K562 (cell line): ENCODE data around the gene CPLANE2. TPM values are rescaled to one million over a fixed set of nuclear protein-coding genes. Genes with fewer than 3 reads are reported as not detected.

Experiments used
- ATAC-seq: fragments of 200-7000 bp; cut with Tn5 transposase; 3 replicates; pipeline ENCODE4 v1.9.1; 2020; ENCODE audit warnings: moderate library complexity
- BruUV-seq: library from RNA; stranded (reverse); fragments of 400-500 nt; replicated peaks from 2 replicates; lab custom pipeline; 2021; lab: Mats Ljungman, UMichigan
- CTCF ChIA-PET: fragments of 300-600 bp; formaldehyde crosslinking; extraction: SDS; loops from one replicate; lab custom pipeline; 2021; ENCODE audit warnings: low intra/inter-chr PET ratio; lab: Yijun Ruan, JAX
- POLR2A ChIA-PET: fragments of 300-600, 350-650 bp; sonication (Branson Sonifier 250); formaldehyde crosslinking; extraction: SDS; loops from one replicate; lab custom pipeline; 2021; ENCODE audit warnings: antibody characterized with exemption, inconsistent platforms; lab: Yijun Ruan, JAX
- DNase-seq, 4 experiments: peaks; one replicate each; pipeline versions ENCODE4 v3.0.0 to v3.0.0-alpha.2; 2011 to 2018; ENCODE audit warnings: low spot score in 3 of 4, mixed read lengths in 3 of 4; ENCODE audit errors: extremely low read depth in 1 of 4
- FAIRE-seq: peaks from 2 replicates; lab custom pipeline; 2011; peaks lifted over from hg19 to GRCh38; lab: Jason Lieb, UNC
- H2AFZ ChIP-seq: 2 replicates; pipeline ENCODE4 v1.6.0; 2011; ENCODE audit warnings: low read depth, low read length, control low read depth, inconsistent platforms
- H3K27ac ChIP-seq: fragments of 200-600 bp; 3 replicates; pipeline ENCODE4 v1.8.0; 2011; ENCODE audit warnings: low read depth, mild to moderate bottlenecking, control low read depth, inconsistent platforms, low read length, moderate library complexity, mixed read lengths; ENCODE audit errors: extremely low read depth
- H3K27me3 ChIP-seq, 2 experiments: fragments of 300-600 bp in 1 of 2; 2 replicates in 1 of 2; 3 replicates in 1 of 2; pipeline versions ENCODE4 v1.6.0 to v1.8.0; 2011; ENCODE audit warnings: inconsistent platforms in 2 of 2, low read length in 2 of 2, mild to moderate bottlenecking in 1 of 2, mixed read lengths in 1 of 2, moderate library complexity in 1 of 2; ENCODE audit not compliant: control insufficient read depth in 2 of 2, insufficient read depth in 2 of 2
- H3K36me3 ChIP-seq: fragments of 300-600 bp; 3 replicates; pipeline ENCODE4 v1.8.0; 2011; ENCODE audit warnings: mild to moderate bottlenecking, low read length, inconsistent platforms; ENCODE audit not compliant: control insufficient read depth, insufficient read depth
- H3K4me1 ChIP-seq, 2 experiments: fragments of 200-600 bp in 1 of 2; replicated peaks in 1 of 2; 2 replicates in 1 of 2; 3 replicates in 1 of 2; pipeline versions ENCODE4 v1.5.1 to v1.8.0; 2011; ENCODE audit warnings: inconsistent platforms in 2 of 2, low read length in 2 of 2, mild to moderate bottlenecking in 1 of 2, mixed read lengths in 1 of 2, moderate library complexity in 1 of 2; ENCODE audit not compliant: control insufficient read depth in 2 of 2, insufficient read depth in 2 of 2
- H3K4me2 ChIP-seq: 2 replicates; pipeline ENCODE4 v1.6.1; 2011; ENCODE audit warnings: low read length, control low read depth, inconsistent platforms, mixed read lengths; ENCODE audit not compliant: insufficient read depth
- H3K4me3 ChIP-seq: fragments of 200-600 bp; sonication (generic), shearing (Covaris generic); 2 replicates; pipeline ENCODE4 v1.5.1; 2016; ENCODE audit warnings: control low read depth, inconsistent platforms
- H3K79me2 ChIP-seq: fragments of 200-600 bp; 3 replicates; pipeline ENCODE4 v1.8.0; 2011; ENCODE audit warnings: low read length, inconsistent platforms; ENCODE audit not compliant: control insufficient read depth, insufficient read depth
- H3K9ac ChIP-seq, 2 experiments: 2 replicates each; pipeline versions ENCODE4 v1.6.0 to v1.6.1; 2011; ENCODE audit warnings: low read depth in 2 of 2, low read length in 2 of 2, control low read depth in 1 of 2, inconsistent platforms in 1 of 2, mild to moderate bottlenecking in 1 of 2, mixed read lengths in 1 of 2; ENCODE audit not compliant: insufficient read depth in 1 of 2
- H3K9me1 ChIP-seq: one replicate; pipeline ENCODE4 v1.6.0; 2011; ENCODE audit warnings: inconsistent platforms, mild to moderate bottlenecking, low read length, moderate library complexity; ENCODE audit not compliant: control insufficient read depth, insufficient read depth
- H3K9me3 ChIP-seq: replicated peaks from 2 replicates; pipeline ENCODE4 v1.5.1; 2011; ENCODE audit warnings: low read depth, low read length, inconsistent platforms; ENCODE audit not compliant: control insufficient read depth, insufficient read depth
- H4K20me1 ChIP-seq: replicated peaks from 2 replicates; pipeline ENCODE4 v1.6.1; 2011; ENCODE audit warnings: low read length, inconsistent platforms, mixed read lengths; ENCODE audit not compliant: control insufficient read depth, insufficient read depth
- HNRNPH1 ChIP-seq: fragments of 200-400 bp; formaldehyde crosslinking; optimal IDR thresholded peaks from 2 replicates; pipeline ENCODE3; 2017; ENCODE audit warnings: low read depth, mild to moderate bottlenecking, low read length, moderate library complexity
- SP2 ChIP-seq: IDR thresholded peaks from 2 replicates; pipeline ENCODE4 v1.6.1; 2011; ENCODE audit warnings: mild to moderate bottlenecking, low read depth, low read length, moderate library complexity; ENCODE audit not compliant: poor library complexity, severe bottlenecking; ENCODE audit errors: extremely low read depth
- ZNF165 ChIP-seq: fragments of 250-450 bp; sonication (Bioruptor Pico); IDR thresholded peaks from 2 replicates; pipeline ENCODE4 v1.4.0; 2020; ENCODE audit warnings: borderline replicate concordance
- ZNF217 ChIP-seq: sonication (generic); formaldehyde crosslinking; IDR thresholded peaks from 2 replicates; pipeline ENCODE4 v1.8.0; 2022; ENCODE audit warnings: mild to moderate bottlenecking, missing genetic modification reagents
- ZNF589 ChIP-seq: fragments of 200-800 bp; sonication (Bioruptor generic); IDR thresholded peaks from 2 replicates; pipeline ENCODE4 v1.6.1; 2016; ENCODE audit warnings: low read depth, missing genetic modification characterization, missing compliant biosample characterization
- ZSCAN32 ChIP-seq: fragments of 450-650 bp; formaldehyde crosslinking; IDR thresholded peaks from 2 replicates; pipeline ENCODE4 v1.4.0; 2020; ENCODE audit warnings: mild to moderate bottlenecking, moderate library complexity
- WGBS: fragments of 100-300 bp; shearing (Covaris generic); methylation state at CpG from one replicate; pipeline ENCODE4 v1.1.6; 2016; ENCODE audit warnings: low coverage, mixed read lengths; ENCODE audit not compliant: insufficient coverage; ENCODE audit errors: missing lambda C conversion rate; 5-methylcytosine and 5-hydroxymethylcytosine counted together
- in situ Hi-C: fragments of 300-500 bp; cut with MboI; formaldehyde crosslinking; loops from 4 replicates; pipeline ENCODE4 v1.15.0; 2018; ENCODE audit warnings: inconsistent platforms, mixed read lengths
- intact Hi-C: fragments of 100-400 bp; cut with micrococcal nuclease; formaldehyde crosslinking; loops from 2 replicates; pipeline ENCODE4 v1.14.2; 2022
- polyA plus RNA-seq, 8 experiments: library from polyadenylated mRNA; depleted of rRNA in 4 of 8; stranded (reverse) in 5 of 8; unstranded in 3 of 8; fragments of >200 nt; fragmentation: Nextera tagmentation in 2 of 8; fragmentation: Illumina TruSeq in 1 of 8; extraction: Ambion mirVana in 2 of 8; extraction: Trizol in 1 of 8; gene quantifications; 2 replicates each; pipeline versions ENCODE4 v1.2.1 to v1.2.3, GENCODE V29; 2011 to 2014; ENCODE audit warnings: inconsistent platforms in 1 of 8, missing spikeins in 1 of 8
- total RNA-seq, 7 experiments: library from RNA; depleted of rRNA in 6 of 7; stranded (reverse); fragments of >200 nt in 6 of 7; fragmentation: Illumina TruSeq in 2 of 7; extraction: Trizol in 2 of 7; gene quantifications; 2 replicates each; pipeline versions ENCODE4 v1.2.1 to v1.2.3, GENCODE V29; 2011 to 2021; ENCODE audit warnings: low replicate concordance in 1 of 7
- TF ChIP-seq, protein P1 (sequence below): fragments of 250-450 bp; sonication (Bioruptor Pico); IDR thresholded peaks from 2 replicates; pipeline ENCODE4 v1.5.0; 2021; ENCODE audit warnings: mild to moderate bottlenecking, moderate library complexity
- TF ChIP-seq, protein P2 (sequence below): fragments of 250-450 bp; sonication (Bioruptor Pico); IDR thresholded peaks from 2 replicates; pipeline ENCODE4 v1.4.0; 2020; ENCODE audit warnings: mild to moderate bottlenecking
- TF ChIP-seq, protein P3 (sequence below): IDR thresholded peaks from 2 replicates; pipeline ENCODE4 v1.6.1; 2014; ENCODE audit warnings: antibody characterized with exemption
- TF ChIP-seq, protein P4 (sequence below): fragments of 250-450 bp; sonication (Bioruptor Pico); IDR thresholded peaks from 2 replicates; pipeline ENCODE4 v1.5.0; 2020; ENCODE audit warnings: mild to moderate bottlenecking, borderline replicate concordance
- TF ChIP-seq, protein P5 (sequence below): sonication (generic); formaldehyde crosslinking; IDR thresholded peaks from 2 replicates; pipeline ENCODE4 v1.8.0; 2022; ENCODE audit warnings: mild to moderate bottlenecking, low read depth, missing genetic modification reagents

The CPLANE2 gene
- total and polyA plus RNA-seq, 9 of the 15 experiments (the other 6 are each of a cell fraction or from before 2014, with no cell fraction given), result 0.17 to 20.9 (median 8.1) TPM

DNA sequence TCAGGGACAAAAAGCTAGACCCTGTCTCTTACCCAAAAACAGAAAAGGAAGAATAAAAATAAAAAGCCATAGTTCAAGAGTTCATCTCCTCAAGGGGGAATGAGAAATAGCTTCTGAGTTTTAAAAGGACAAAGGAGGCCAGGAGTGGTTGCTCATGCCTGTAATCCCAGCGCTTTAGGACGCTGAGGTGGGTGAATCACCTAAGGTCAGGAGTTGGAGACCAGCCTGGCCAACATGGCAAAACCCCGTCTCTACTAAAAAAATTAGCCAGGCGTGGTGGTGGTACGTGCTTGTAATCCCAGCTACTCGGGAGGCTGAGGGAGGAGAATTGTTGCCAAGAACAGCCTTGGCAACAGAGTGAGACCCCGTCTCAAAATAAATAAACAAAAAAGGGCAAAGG lies 38.6 kb upstream of the CPLANE2 start:
- ChIA-PET CTCF (no interaction called here), POLR2A (interaction anchor here (0.9 kb wide), 1 partner anchor 17 kb away, joined by 3 read pairs; no protein-coding TSS in a partner anchor)
- H3K4me3 ChIP-seq, result no peak overlapping the region
- peaks cover 5% of the 10 kb centered on the region; the same call in 1 of the 2 replicates for H4K20me1 ChIP-seq
- WGBS, result 80% methylated on average over 7 of the region's 7 CpGs
- in situ Hi-C loops (no loop called here), intact Hi-C loops (no loop called here)
- no peak overlapping the region for H3K27ac ChIP-seq
- no peaks in the 10 kb centered on the region; a peak in 2 of 5 replicates for H3K4me1 ChIP-seq
- TF ChIP-seq ZSCAN32 (no peak), HNRNPH1 (no peak), ZNF165 (CRISPR knock-in tag) (no peak), ZNF217 (CRISPR knock-in tag) (no peak), ZNF589 (CRISPR knock-in tag) (no peak), SP2 (no peak)
- TF ChIP-seq, protein P1, sequence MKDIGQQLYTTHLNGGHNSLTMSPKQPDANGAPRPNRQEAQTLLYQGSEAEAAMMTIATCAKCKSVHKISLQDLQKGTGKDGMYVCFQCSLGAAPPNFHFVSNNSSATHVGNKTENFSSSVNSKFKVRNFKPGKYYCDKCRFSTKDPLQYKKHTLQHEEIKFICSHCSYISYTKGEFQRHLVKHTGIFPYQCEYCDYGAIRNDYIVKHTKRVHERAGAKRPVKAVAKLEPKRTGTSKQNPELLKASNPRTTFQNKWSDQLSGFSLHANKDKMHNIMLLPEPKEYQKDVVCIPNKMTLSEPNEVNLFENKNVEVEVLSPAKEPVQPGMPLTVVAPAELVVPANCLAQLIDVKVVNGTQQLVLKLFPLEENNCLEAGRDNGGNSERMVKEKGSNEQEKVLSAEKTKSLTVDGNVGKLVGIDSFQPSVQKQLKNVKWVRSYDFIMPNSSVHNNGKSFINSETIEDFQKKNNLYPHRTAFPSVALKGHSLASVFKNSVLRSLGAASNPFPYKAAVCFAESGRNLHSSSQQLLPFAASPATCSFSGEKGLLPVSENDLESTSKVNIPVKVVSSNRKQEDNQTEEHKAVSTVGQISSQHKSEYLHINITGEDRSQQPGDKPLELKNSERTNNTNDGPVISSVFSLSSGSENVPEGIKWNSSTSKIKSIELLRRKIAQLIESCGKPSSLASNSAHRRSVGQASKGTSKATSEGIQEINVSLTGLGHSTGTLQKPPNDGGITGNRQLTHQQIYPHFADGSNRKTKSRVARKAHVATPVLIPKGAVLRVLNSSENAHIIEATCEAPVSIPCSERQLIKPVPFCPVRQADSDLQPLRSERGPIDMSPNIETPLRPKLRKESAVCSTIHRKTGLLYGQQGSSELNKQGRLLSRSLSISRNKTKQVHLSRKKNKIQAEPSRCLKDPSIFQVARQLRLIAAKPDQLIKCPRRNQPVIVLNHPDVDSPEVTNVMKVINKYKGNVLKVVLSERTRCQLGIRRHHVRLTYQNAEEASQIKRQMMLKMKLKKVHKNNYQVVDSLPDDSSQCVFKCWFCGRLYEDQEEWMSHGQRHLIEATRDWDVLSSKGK (CRISPR knock-in tag), result no peak
- TF ChIP-seq, protein P2, sequence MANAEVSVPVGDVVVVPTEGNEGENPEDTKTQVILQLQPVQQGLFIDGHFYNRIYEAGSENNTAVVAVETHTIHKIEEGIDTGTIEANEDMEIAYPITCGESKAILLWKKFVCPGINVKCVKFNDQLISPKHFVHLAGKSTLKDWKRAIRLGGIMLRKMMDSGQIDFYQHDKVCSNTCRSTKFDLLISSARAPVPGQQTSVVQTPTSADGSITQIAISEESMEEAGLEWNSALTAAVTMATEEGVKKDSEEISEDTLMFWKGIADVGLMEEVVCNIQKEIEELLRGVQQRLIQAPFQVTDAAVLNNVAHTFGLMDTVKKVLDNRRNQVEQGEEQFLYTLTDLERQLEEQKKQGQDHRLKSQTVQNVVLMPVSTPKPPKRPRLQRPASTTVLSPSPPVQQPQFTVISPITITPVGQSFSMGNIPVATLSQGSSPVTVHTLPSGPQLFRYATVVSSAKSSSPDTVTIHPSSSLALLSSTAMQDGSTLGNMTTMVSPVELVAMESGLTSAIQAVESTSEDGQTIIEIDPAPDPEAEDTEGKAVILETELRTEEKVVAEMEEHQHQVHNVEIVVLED, result no peak
- TF ChIP-seq, protein P3, sequence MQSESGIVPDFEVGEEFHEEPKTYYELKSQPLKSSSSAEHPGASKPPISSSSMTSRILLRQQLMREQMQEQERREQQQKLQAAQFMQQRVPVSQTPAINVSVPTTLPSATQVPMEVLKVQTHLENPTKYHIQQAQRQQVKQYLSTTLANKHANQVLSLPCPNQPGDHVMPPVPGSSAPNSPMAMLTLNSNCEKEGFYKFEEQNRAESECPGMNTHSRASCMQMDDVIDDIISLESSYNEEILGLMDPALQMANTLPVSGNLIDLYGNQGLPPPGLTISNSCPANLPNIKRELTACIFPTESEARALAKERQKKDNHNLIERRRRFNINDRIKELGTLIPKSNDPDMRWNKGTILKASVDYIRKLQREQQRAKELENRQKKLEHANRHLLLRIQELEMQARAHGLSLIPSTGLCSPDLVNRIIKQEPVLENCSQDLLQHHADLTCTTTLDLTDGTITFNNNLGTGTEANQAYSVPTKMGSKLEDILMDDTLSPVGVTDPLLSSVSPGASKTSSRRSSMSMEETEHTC, result no peak
- TF ChIP-seq, protein P4, sequence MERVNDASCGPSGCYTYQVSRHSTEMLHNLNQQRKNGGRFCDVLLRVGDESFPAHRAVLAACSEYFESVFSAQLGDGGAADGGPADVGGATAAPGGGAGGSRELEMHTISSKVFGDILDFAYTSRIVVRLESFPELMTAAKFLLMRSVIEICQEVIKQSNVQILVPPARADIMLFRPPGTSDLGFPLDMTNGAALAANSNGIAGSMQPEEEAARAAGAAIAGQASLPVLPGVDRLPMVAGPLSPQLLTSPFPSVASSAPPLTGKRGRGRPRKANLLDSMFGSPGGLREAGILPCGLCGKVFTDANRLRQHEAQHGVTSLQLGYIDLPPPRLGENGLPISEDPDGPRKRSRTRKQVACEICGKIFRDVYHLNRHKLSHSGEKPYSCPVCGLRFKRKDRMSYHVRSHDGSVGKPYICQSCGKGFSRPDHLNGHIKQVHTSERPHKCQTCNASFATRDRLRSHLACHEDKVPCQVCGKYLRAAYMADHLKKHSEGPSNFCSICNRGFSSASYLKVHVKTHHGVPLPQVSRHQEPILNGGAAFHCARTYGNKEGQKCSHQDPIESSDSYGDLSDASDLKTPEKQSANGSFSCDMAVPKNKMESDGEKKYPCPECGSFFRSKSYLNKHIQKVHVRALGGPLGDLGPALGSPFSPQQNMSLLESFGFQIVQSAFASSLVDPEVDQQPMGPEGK, result no peak
- TF ChIP-seq, protein P5, sequence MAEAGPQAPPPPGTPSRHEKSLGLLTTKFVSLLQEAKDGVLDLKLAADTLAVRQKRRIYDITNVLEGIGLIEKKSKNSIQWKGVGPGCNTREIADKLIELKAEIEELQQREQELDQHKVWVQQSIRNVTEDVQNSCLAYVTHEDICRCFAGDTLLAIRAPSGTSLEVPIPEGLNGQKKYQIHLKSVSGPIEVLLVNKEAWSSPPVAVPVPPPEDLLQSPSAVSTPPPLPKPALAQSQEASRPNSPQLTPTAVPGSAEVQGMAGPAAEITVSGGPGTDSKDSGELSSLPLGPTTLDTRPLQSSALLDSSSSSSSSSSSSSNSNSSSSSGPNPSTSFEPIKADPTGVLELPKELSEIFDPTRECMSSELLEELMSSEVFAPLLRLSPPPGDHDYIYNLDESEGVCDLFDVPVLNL (CRISPR knock-in tag), result no peak
- H3K79me2 ChIP-seq, result no peaks in the 10 kb centered on the region
- H3K4me2 ChIP-seq, result no peak overlapping the region
- no peak for DNase-seq
- H3K9me3 ChIP-seq, result no peaks in the 10 kb centered on the region
- BruUV-seq, result no TSS peak
- H2AFZ ChIP-seq, result no peak overlapping the region
- FAIRE-seq, result no peak
- ATAC-seq, result no peak
- no peaks in the 10 kb centered on the region for H3K9me1 ChIP-seq
- H3K9ac ChIP-seq, result no peak overlapping the region
- peaks cover 11% of the 10 kb centered on the region; the same call in 2 of the 3 replicates for H3K36me3 ChIP-seq
- no peaks in the 10 kb centered on the region for H3K27me3 ChIP-seq
